Muscle of back (tissue), 11 donors: ENCODE measurements around the gene EXOSC6. TPM values are rescaled to one million over a fixed set of nuclear protein-coding genes. Genes with fewer than 3 reads are reported as not detected.
"Not testable (repeated sequence)": the region's sequence is repeated elsewhere in the genome, so short reads cannot be mapped to it uniquely, and the experiment has no call there.

ENCODE experiments used
- DNase-seq, 3 donors: peaks; one replicate each; pipeline versions ENCODE4 v3.0.0 to v3.0.0-alpha.2; 2013
- polyA plus RNA-seq, 10 donors: library from polyadenylated mRNA; unstranded; fragments of 120-200 nt; gene quantifications; one replicate each; pipeline ENCODE4 v1.2.1, GENCODE V29; 2013; ENCODE audit not compliant: insufficient read length in 10 of 10

EXOSC6 gene
- polyA plus RNA-seq, 10 donors, result 10.7 to 15.7 (median 11.9) TPM

- not testable (repeated sequence) for DNase-seq
Observed at GRCh38 chr16:70200063-70200462, 51.7 kb downstream of the EXOSC6 start.

- not testable (repeated sequence) for DNase-seq
Observed at GRCh38 chr16:70199170-70199569, 52.6 kb downstream of the EXOSC6 start.

GRCh38 chr16:70198666-70199065, 53.1 kb downstream of the EXOSC6 start:
- not testable (repeated sequence) for DNase-seq

GRCh38 chr16:70198230-70198629, 53.5 kb downstream of the EXOSC6 start:
- not testable (repeated sequence) for DNase-seq

GRCh38 chr16:70197611-70198010, 54.1 kb downstream of the EXOSC6 start:
- DNase-seq, result not testable (repeated sequence)

Other genes with a start within 250 kb of the EXOSC6 start
- 10 to 100 TPM; 11.9 to 30.1 (median 21.8) TPM for gene PDPR, start 137.6 kb downstream of the EXOSC6 start, polyA plus RNA-seq
- gene CLEC18C, start 78.2 kb downstream of the EXOSC6 start, polyA plus RNA-seq, result under 1 TPM in 8 of 10 donors, not detected in 2; 0.13 to 0.85 (median 0.37) TPM
- gene AARS1, start 37.6 kb upstream of the EXOSC6 start, polyA plus RNA-seq, result 10 to 100 TPM; 53.2 to 65.5 (median 60.2) TPM
- gene DDX19B, start 47.2 kb upstream of the EXOSC6 start, polyA plus RNA-seq, result 10 to 100 TPM; 17.6 to 23.8 (median 22.0) TPM
- gene DDX19A, start 95.0 kb upstream of the EXOSC6 start, polyA plus RNA-seq, result 10 to 100 TPM; 27.4 to 42.0 (median 38.5) TPM
- gene ST3GAL2, start 187.2 kb upstream of the EXOSC6 start, polyA plus RNA-seq, result 10 to 100 TPM; 21.6 to 32.3 (median 27.1) TPM
- gene FCSK, start 202.7 kb upstream of the EXOSC6 start, polyA plus RNA-seq, result 1 to 10 TPM; 4.4 to 10.0 (median 6.4) TPM